ENCODE data around the gene CEPT1.

DNA sequence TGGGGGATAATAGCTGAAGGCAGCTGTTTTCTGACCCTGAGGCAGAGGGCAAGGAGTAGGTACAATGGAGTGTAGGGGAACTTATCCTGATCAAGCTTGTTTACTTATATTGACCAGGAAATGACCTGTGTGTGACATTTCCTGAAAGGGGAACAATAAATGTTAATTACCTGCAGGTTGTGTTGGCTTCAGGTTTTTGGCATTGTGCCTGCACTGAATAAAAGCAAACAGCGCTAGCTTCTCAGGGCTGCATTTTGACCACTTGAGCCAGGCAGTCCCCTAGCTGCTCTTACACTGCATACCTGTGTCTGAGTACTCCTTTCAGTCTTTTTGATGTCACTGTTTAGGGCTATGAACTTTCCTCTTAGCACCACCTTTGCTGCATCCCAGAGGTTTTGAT, 40.7 kb upstream of the CEPT1 start:
- TF ChIP-seq CTCF (IDR thresholded peaks at IDR 0.05) (no peak), POLR2A (IDR thresholded peaks at IDR 0.05) (no peak)

All from body of pancreas (tissue), 4 donors.